Dedifferentiated amniotic fluid mesenchymal stem cell (primary cell): ENCODE data around the gene SCN2A.

Source experiments
- DNase-seq: peaks from one replicate; pipeline ENCODE4 v3.0.0-alpha.2; 2016; ENCODE audit errors: extremely low spot score

Gene SCN2A

DNA sequence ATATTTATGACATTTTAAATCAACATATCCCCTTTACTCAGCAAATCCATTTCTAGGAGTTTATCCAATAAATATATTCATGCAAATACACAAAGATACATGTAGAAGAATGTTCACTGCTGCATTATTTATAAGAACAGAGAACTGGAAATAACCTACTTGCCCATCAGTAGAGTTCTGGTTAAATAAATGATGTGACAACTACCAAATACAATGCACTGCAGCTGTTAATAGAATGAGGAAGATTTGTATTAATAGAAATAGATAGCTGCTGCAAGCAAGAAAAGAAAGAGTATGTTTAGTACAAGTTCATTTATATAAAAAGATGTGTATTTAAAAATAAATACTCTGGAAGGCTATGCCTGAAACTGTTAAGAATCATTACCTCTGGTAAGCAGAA is 181.0 kb downstream of the SCN2A start:
- no peak for DNase-seq

DNA sequence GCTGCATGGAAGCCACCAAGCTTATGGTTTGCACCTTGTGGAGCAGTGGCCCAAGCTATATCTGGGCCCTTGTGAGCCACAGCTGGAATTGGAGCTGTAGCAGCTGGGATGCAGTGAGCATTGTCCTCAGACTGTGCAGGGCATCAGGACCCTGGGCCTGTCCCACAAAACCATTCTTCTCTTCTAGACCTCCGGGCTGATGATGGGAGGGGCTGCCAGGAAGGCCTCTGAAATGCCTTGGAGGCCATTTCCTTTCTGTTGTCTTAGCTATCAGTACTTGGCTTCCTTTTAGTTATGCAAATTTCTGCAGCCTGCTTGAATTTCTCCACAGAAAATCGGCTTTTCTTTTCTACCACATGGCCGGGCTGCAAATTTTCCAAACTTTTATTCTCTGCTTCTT is 183.9 kb downstream of the SCN2A start:
- no peak for DNase-seq

GRCh38 chr2:165425556-165425955 is 186.3 kb downstream of the SCN2A start:
- no peak for DNase-seq

DNA sequence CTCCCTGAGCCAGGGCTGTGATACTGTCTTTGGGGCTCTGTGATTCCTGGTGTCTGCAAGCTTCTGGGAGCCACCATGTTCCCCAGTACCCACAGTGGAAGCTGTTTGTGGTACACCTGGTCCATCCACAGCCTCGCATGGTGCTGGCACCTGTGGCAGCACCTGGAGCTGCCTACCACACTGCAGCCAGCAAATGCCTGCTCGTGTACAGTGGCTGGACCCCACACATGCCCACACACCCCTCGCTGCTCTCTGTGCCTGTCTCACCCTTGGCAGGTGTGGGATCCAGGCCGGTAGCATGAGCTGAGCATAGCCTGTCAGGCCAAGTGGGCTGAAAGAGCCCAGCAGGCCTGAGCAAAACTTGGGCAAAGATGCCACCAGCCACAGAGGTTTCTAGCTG is 188.5 kb downstream of the SCN2A start:
- DNase-seq, result no peak

- DNase-seq, result no peak
Observed at GRCh38 chr2:165428926-165429325, 189.7 kb downstream of the SCN2A start.

DNA sequence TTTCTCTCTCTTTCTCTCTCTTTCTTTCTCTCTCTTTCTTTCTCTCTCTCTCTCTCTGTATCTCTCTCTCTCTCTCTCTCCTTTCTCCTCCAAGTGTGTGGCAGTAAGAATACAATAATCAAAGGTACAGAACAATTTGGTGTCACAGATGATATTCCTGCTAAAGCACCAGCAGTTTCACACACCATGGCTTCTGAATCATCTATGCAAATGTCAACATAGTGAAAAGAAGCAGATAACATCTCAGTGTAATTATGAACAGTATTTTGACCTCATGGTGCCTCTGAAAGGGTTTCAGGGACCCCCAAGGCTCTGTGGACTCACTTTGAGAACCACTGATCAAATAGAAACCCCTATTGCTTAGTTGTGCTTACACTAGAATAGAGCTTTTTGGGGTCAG is 191.8 kb downstream of the SCN2A start:
- DNase-seq, result no peak

DNA sequence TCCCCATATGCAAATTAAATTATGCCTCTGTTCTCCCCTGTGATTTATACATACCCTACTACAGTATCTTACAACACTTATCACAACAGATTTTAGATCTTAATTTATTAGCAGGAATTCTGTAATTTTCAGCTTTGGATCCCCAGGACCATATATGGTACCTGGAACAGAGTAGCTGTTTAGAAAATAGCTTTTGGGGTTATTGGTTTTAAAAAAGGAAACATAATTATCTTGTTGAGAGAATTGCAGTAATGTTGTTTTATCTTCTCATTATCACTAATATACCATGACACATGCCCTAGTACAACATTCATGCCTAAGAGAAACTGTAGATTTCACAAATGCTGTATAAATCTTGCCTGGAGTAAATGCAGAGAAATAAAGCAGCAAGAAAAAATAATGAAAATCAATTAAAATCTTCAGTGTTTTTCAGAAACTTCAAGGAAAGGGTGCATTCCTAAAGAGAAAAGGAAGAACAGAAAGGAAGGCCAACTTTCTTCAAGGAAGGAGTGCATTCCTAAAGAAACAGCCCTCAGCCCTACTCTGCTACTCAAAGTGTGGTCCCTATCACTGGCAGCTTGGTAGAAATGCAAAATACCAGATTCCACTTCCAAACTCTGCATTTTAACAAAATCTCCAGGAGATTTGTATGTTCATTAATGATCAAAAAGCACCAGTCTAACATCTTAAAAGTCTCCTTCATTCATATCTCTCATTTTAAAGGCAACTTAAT is 193.2 kb downstream of the SCN2A start:
- no peak for DNase-seq

GRCh38 chr2:165434865-165435496 is 195.8 kb downstream of the SCN2A start:
- DNase-seq, result no peak

GRCh38 chr2:165435611-165436010 is 196.4 kb downstream of the SCN2A start:
- DNase-seq, result no peak

DNA sequence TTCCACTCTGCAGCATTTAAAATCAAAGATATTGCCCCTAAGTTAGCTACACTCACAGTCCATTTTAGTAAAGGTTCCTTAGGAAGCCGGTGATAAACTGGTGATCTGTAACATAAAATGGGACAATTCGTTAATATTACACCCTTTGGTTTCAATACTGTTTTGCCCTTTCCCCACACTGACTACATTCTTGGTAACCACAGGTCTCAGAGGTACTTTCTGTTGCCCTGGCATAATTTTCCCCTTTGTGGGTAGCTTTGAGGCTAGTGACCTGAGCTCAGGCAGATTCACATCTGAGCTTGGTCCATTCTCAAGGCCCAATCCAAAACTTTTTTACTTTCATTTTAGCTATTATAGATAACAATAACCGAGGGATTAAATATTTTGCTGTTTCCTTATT is 197.3 kb downstream of the SCN2A start:
- DNase-seq, result no peak

- peak; percentile 97 for DNase-seq
Observed at GRCh38 chr2:165440367-165440766, 201.2 kb downstream of the SCN2A start.
